Kidney (tissue), 14 donors: Measurements from ENCODE around the gene HLA-A. TPM values are rescaled to one million over a fixed set of nuclear protein-coding genes. Genes with fewer than 3 reads are reported as not detected.

Experiments used
- DNase-seq, 5 donors: peaks; one replicate each; pipeline ENCODE4 v3.0.0-alpha.2; 2013 to 2020
- FAIRE-seq: peaks from 2 replicates; lab custom pipeline; 2012; peaks lifted over from hg19 to GRCh38; lab: Jason Lieb, UNC
- H3K27ac ChIP-seq, 2 donors: one replicate each; pipeline ENCODE4 v1.7.0; 2013; ENCODE audit warnings: low read depth in 2 of 2, low read length in 2 of 2, inconsistent platforms in 1 of 2
- H3K27me3 ChIP-seq: one replicate; pipeline ENCODE4 v1.7.1; 2013; ENCODE audit warnings: low read length, inconsistent platforms; ENCODE audit not compliant: control insufficient read depth, insufficient read depth
- H3K36me3 ChIP-seq, 3 donors: one replicate each; pipeline versions ENCODE4 v1.7.0 to v1.7.1; 2013; ENCODE audit warnings: low read length in 3 of 3, control low read depth in 1 of 3, inconsistent platforms in 1 of 3; ENCODE audit not compliant: insufficient read depth in 3 of 3, control insufficient read depth in 2 of 3
- H3K4me1 ChIP-seq, 3 donors: one replicate each; pipeline versions ENCODE4 v1.7.0 to v1.7.1; 2013; ENCODE audit warnings: low read length in 3 of 3, inconsistent platforms in 1 of 3, low read depth in 1 of 3; ENCODE audit not compliant: control insufficient read depth in 2 of 3, insufficient read depth in 2 of 3
- H3K4me3 ChIP-seq, 3 donors: one replicate each; pipeline versions ENCODE4 v1.7.0 to v1.8.1; 2013; ENCODE audit warnings: low read length in 3 of 3, control low read depth in 1 of 3, inconsistent platforms in 1 of 3
- H3K9ac ChIP-seq, 3 donors: one replicate each; pipeline versions ENCODE4 v1.7.0 to v1.7.1; 2013; ENCODE audit warnings: low read length in 3 of 3, control low read depth in 1 of 3, inconsistent platforms in 1 of 3
- H3K9me3 ChIP-seq, 3 donors: one replicate each; pipeline versions ENCODE4 v1.7.0 to v1.7.1; 2013; ENCODE audit warnings: low read length in 3 of 3, control low read depth in 1 of 3, inconsistent platforms in 1 of 3; ENCODE audit not compliant: control insufficient read depth in 2 of 3, insufficient read depth in 1 of 3
- intact Hi-C: fragments of 100-400 bp; cut with DNase I; formaldehyde crosslinking; loops from one replicate; pipeline ENCODE4 v1.11.1; 2022
- polyA plus RNA-seq: library from polyadenylated mRNA; stranded (reverse); fragments of 350-450 nt; fragmentation: Illumina TruSeq; extraction: RNeasy Lipid Tissue Mini Kit (QIAGEN cat#74804); gene quantifications from one replicate; pipeline ENCODE4 v1.2.3, GENCODE V29; 2014; ENCODE audit warnings: low read depth, low replicate concordance; ENCODE audit not compliant: insufficient read depth
- total RNA-seq: library from RNA; stranded (reverse); fragmentation: NEBNext Ultra II Directional; extraction: Animal tissue kit (Norgen Biotek cat#: 25700); gene quantifications from one replicate; pipeline ENCODE4 v1.2.1, GENCODE V29; 2021
- TF ChIP-seq, protein P1 (sequence below): IDR thresholded peaks from 3 replicates; pipeline ENCODE4 v1.5.1; 2012; ENCODE audit warnings: mild to moderate bottlenecking, moderate library complexity, borderline replicate concordance; ENCODE audit not compliant: insufficient read depth; ENCODE audit errors: extremely low read depth
- donor health status: control.
- donor health status: control.
- donor health status: control.
- donor health status: control.
- donor health status: control.
- donor health status: DM: yes; HTN: yes; CAD: no.
- donor health status: Normal renal cell carcinoma (clear cell type).

The HLA-A gene
- total and polyA plus RNA-seq, 2 donors from 2014 or later, result 695 to 1,143 TPM

- FAIRE-seq (no peak), DNase-seq (no peak)
- H3K4me3 ChIP-seq, result no peak overlapping the region
- H3K9me3 ChIP-seq, result no peaks in the 10 kb centered on the region
- peaks cover 5% of the 10 kb centered on the region for H3K27me3 ChIP-seq
- H3K4me1 ChIP-seq, result peaks cover 0 to 17% (median 14%) of the 10 kb centered on the region in 3 donors
- H3K27ac ChIP-seq, result no peak overlapping the region
- no peak overlapping the region for H3K9ac ChIP-seq
- intact Hi-C loops, result no loop called here
- H3K36me3 ChIP-seq, result no peaks in the 10 kb centered on the region
- TF ChIP-seq, protein P1, sequence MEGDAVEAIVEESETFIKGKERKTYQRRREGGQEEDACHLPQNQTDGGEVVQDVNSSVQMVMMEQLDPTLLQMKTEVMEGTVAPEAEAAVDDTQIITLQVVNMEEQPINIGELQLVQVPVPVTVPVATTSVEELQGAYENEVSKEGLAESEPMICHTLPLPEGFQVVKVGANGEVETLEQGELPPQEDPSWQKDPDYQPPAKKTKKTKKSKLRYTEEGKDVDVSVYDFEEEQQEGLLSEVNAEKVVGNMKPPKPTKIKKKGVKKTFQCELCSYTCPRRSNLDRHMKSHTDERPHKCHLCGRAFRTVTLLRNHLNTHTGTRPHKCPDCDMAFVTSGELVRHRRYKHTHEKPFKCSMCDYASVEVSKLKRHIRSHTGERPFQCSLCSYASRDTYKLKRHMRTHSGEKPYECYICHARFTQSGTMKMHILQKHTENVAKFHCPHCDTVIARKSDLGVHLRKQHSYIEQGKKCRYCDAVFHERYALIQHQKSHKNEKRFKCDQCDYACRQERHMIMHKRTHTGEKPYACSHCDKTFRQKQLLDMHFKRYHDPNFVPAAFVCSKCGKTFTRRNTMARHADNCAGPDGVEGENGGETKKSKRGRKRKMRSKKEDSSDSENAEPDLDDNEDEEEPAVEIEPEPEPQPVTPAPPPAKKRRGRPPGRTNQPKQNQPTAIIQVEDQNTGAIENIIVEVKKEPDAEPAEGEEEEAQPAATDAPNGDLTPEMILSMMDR, result no peak
These were observed 26.6 kb downstream of the HLA-A start for GRCh38 chr6:29968905-29969304.

DNA sequence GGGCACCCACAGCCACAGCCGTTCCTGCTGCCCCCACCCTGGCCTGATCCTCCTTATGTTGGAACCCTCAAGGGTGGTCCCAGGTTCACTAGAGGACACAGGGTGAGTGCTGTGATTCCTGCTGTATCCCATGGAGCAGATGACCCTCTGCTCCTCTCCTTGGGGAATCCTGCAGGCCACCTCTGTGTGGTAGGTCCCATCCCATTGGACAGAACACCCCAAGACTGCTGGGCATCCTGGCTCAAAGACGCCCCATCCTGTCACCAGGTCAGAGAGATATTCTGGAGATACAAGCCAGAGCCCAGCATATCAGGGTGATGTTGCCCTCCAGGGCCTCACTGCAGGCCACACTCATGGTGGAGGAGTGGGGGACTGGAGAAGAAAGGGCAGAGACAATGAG, 28.4 kb downstream of the HLA-A start:
- Histone ChIP-seq H3K27ac (no peak overlapping the region), H3K4me3 (no peak overlapping the region), H3K4me1 (peaks cover 0 to 11% (median 2%) of the 10 kb centered on the region in 3 donors), H3K36me3 (no peaks in the 10 kb centered on the region), H3K9me3 (no peaks in the 10 kb centered on the region), H3K27me3 (peaks cover 14% of the 10 kb centered on the region), H3K9ac (no peak overlapping the region)
- TF ChIP-seq, protein P1, result no peak
- intact Hi-C loops, result no loop called here
- DNase-seq, result no peak
- no peak for FAIRE-seq

DNA sequence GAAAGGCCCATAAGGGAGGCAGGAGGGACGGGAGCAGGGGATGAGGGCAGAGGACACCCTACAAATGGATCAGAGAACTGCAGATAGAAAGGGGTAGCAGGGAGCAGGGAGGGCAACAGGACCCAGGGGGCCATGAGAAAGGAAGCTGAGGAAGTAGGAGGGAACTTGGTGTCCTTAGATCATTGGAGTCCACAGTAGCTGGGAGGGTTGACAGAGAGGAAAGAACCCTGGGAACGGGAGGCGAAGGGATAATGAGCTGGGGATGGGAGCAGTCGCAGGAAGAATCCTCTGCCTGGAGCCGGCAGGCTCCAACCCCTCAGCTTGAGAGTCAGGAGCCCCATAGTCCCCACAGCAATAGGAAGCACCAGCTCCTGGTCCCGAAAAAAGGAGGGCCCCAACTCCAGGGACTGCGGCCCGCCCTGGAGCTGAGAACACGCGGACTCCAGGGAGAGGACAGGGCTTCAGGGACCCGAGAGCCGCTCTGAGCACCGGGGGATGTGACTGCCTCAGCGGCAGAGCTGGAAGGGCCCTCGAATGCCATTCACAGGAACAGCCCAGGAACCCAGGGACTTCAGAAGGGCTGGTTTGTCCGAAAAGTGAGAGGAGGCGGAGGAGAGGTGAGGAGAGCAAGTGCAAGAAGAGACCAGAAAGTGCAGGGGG, 32.7 kb downstream of the HLA-A start:
- peaks cover 0 to 8% (median 0%) of the 10 kb centered on the region in 3 donors for H3K4me1 ChIP-seq
- FAIRE-seq (no peak), DNase-seq (peak in 2 of 5 donors; percentile 8 to 75)
- peak overlapping the region in 1 of 3 donors; percentile 56 for H3K9ac ChIP-seq
- intact Hi-C loops, result no loop called here
- H3K27ac ChIP-seq, result no peak overlapping the region
- no peaks in the 10 kb centered on the region for H3K36me3 ChIP-seq
- TF ChIP-seq, protein P1, result no peak
- H3K4me3 ChIP-seq, result peak overlapping the region in 1 of 3 donors; percentile 58
- H3K9me3 ChIP-seq, result no peaks in the 10 kb centered on the region
- peaks cover 16% of the 10 kb centered on the region for H3K27me3 ChIP-seq

GRCh38 chr6:29975561-29975907, 33.2 kb downstream of the HLA-A start:
- DNase-seq (no peak), FAIRE-seq (no peak)
- H3K4me1 ChIP-seq, result peaks cover 0 to 8% (median 0%) of the 10 kb centered on the region in 3 donors
- peak overlapping the region in 2 of 3 donors; percentile 42 to 58 for H3K4me3 ChIP-seq
- no peaks in the 10 kb centered on the region for H3K36me3 ChIP-seq
- H3K27ac ChIP-seq, result no peak overlapping the region
- no peaks in the 10 kb centered on the region for H3K9me3 ChIP-seq
- H3K9ac ChIP-seq, result peak overlapping the region in 1 of 3 donors; percentile 56
- TF ChIP-seq, protein P1, result no peak
- intact Hi-C loops, result no loop called here
- peaks cover 16% of the 10 kb centered on the region for H3K27me3 ChIP-seq
